ENCODE results near the gene LRMDA. TPM values are rescaled to one million over a fixed set of nuclear protein-coding genes. Genes with fewer than 3 reads are reported as not detected.

The LRMDA gene
- total and polyA plus RNA-seq, 2 of the 4 experiments (the other 2 are of a cell fraction), result 0.07 TPM; not detected in 1

- TF ChIP-seq MAZ (IDR thresholded peaks at IDR 0.05; ENCODE audit: borderline replicate concordance, low read depth, low read length), result no peak
- TF ChIP-seq, protein P1, sequence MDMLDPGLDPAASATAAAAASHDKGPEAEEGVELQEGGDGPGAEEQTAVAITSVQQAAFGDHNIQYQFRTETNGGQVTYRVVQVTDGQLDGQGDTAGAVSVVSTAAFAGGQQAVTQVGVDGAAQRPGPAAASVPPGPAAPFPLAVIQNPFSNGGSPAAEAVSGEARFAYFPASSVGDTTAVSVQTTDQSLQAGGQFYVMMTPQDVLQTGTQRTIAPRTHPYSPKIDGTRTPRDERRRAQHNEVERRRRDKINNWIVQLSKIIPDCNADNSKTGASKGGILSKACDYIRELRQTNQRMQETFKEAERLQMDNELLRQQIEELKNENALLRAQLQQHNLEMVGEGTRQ (IDR thresholded peaks at IDR 0.05; ENCODE audit: low read depth, low read length), result no peak
- TF ChIP-seq POLR2A (IDR thresholded peaks at IDR 0.05; ENCODE audit: low read depth, low read length), result no peak
Measured at GRCh38 chr10:76195654-76196390, 764.4 kb downstream of the LRMDA start (continued).

DNA sequence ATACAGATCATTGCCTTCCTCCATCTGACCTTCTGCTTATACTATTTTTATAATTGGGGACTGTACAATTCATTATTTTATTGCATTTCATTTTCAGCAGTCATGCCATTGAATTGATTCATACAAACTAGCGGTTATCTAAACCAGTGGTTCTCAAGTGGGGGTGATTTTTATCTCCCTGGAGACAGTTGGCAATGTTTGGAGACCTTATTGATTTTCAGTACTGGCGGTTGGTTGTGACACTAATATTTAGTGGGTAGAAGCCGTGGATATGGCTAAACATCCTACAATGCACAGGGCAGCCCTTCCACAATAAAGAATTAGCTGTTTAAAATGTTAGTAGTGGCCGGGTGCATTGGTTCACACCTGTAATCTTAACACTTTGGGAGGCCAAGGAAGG, 765.9 kb downstream of the LRMDA start:
- Histone ChIP-seq H4K5ac (ENCODE audit: low read depth, low read length) (no peak overlapping the region), H4K91ac (ENCODE audit: insufficient read depth, low read depth, low read length) (no peak overlapping the region), H3K4me1 (ENCODE audit: control insufficient read depth, insufficient read depth, low read length) (peaks cover 14% of the 10 kb centered on the region), H3K9ac (ENCODE audit: low read depth, low read length) (no peak overlapping the region), H4K8ac (ENCODE audit: low read depth in 2 of 2, low read length in 2 of 2) (no peak overlapping the region), H2BK15ac (ENCODE audit: low read depth, low read length) (no peak overlapping the region), H3K9me3 (ENCODE audit: control insufficient read depth, insufficient read depth, low read length) (no peaks in the 10 kb centered on the region), H2BK5ac (ENCODE audit: low read depth, low read length, poor library complexity, severe bottlenecking) (no peak overlapping the region), H3K23ac (ENCODE audit: low read depth, low read length) (no peak overlapping the region), H3K4me3 (ENCODE audit: insufficient read depth, low read depth, low read length) (no peak overlapping the region), H3K56ac (ENCODE audit: extremely low read depth, insufficient read depth, low read length) (no peak overlapping the region), H3K36me3 (ENCODE audit: control insufficient read depth, insufficient read depth, low read length) (no peaks in the 10 kb centered on the region), H3K27ac (ENCODE audit: insufficient read depth, low read length) (no peak overlapping the region), H2BK120ac (ENCODE audit: low read depth, low read length) (no peak overlapping the region), H2AK9ac (replicated peaks; ENCODE audit: low read depth, low read length, poor library complexity) (no peak overlapping the region), H3K79me1 (ENCODE audit: low read depth in 1 of 2, low read length in 2 of 2) (no peaks in the 10 kb centered on the region), H3K9me1 (ENCODE audit: insufficient read depth, low read length) (peaks cover 3% of the 10 kb centered on the region; the same call in 1 of the 2 replicates), H3K14ac (replicated peaks; ENCODE audit: low read depth, low read length) (no peak overlapping the region), H2BK20ac (ENCODE audit: low read depth, low read length) (no peak overlapping the region; the same call in 1 of the 2 replicates), H2AK5ac (ENCODE audit: low read depth, low read length) (no peak overlapping the region), H2AFZ (replicated peaks; ENCODE audit: low read length, poor library complexity) (no peak overlapping the region), H3K18ac (ENCODE audit: low read depth, low read length) (no peak overlapping the region), H3K4me2 (ENCODE audit: low read depth, low read length) (no peak overlapping the region), H3K4ac (ENCODE audit: low read depth, low read length) (no peak overlapping the region), H3K27me3 (ENCODE audit: control insufficient read depth, insufficient read depth, low read length) (no peaks in the 10 kb centered on the region), H4K20me1 (ENCODE audit: insufficient read depth, low read length) (no peaks in the 10 kb centered on the region)
- BruUV-seq (replicated peaks), result no TSS peak
- dilution Hi-C loops (cut with HindIII; ENCODE audit: low sequenced_read_pairs, unreplicated experiment), result no loop called here
- intact Hi-C loops (cut with micrococcal nuclease), result no loop called here
- POLR2A ChIA-PET (ENCODE audit: unreplicated experiment), result no interaction called here
- CTCF ChIA-PET, result no interaction called here
- TF ChIP-seq MXI1 (IDR thresholded peaks at IDR 0.05; ENCODE audit: borderline replicate concordance, low read depth, low read length) (no peak), CHD1 (IDR thresholded peaks at IDR 0.05; ENCODE audit: low read depth, low read length) (no peak), BHLHE40 (IDR thresholded peaks at IDR 0.05; ENCODE audit: low read depth, low read length) (no peak), MAZ (IDR thresholded peaks at IDR 0.05; ENCODE audit: borderline replicate concordance, low read depth, low read length) (no peak), POLR2A (IDR thresholded peaks at IDR 0.05; ENCODE audit: low read depth, low read length) (no peak), SMC3 (IDR thresholded peaks at IDR 0.05; ENCODE audit: low read depth, low read length) (no peak), MAFK (IDR thresholded peaks at IDR 0.05; ENCODE audit: low read depth, low read length) (no peak)
- TF ChIP-seq, protein P1 (IDR thresholded peaks at IDR 0.05; ENCODE audit: low read depth, low read length), result no peak
- TF ChIP-seq, protein P2, sequence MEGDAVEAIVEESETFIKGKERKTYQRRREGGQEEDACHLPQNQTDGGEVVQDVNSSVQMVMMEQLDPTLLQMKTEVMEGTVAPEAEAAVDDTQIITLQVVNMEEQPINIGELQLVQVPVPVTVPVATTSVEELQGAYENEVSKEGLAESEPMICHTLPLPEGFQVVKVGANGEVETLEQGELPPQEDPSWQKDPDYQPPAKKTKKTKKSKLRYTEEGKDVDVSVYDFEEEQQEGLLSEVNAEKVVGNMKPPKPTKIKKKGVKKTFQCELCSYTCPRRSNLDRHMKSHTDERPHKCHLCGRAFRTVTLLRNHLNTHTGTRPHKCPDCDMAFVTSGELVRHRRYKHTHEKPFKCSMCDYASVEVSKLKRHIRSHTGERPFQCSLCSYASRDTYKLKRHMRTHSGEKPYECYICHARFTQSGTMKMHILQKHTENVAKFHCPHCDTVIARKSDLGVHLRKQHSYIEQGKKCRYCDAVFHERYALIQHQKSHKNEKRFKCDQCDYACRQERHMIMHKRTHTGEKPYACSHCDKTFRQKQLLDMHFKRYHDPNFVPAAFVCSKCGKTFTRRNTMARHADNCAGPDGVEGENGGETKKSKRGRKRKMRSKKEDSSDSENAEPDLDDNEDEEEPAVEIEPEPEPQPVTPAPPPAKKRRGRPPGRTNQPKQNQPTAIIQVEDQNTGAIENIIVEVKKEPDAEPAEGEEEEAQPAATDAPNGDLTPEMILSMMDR (conservative IDR thresholded peaks at IDR 0.05; ENCODE audit: low read depth, low read length), result no peak
- in situ Hi-C loops (cut with MboI; ENCODE audit: low sequenced_read_pairs), result no loop called here
- DNase-seq (no peak), ATAC-seq (ENCODE audit: low read depth) (no peak)
- WGBS, 2 experiments (ENCODE audit: extremely low coverage in 2 of 2, insufficient read length in 1 of 2), result no CpG with 5 or more reads among the region's 4 CpGs

All from IMR-90 (cell line).